T-cell (primary cell): ENCODE data around the gene C5orf15. TPM values are rescaled to one million over a fixed set of nuclear protein-coding genes. Genes with fewer than 3 reads are reported as not detected.
"Not testable (repeated sequence)": the region's sequence is repeated elsewhere in the genome, so short reads cannot be mapped to it uniquely, and the experiment has no call there.

Source experiments
- ATAC-seq, 4 experiments: fragments of 200-7000 bp in 3 of 4; fragments of 150-1000 bp in 1 of 4; cut with Tn5 transposase; replicated peaks in 1 of 4; 1 replicate in 3 of 4; 2 replicates in 1 of 4; pipeline ENCODE4 v1.10.0; 2021; ENCODE audit warnings: moderate library complexity in 3 of 4, mild to moderate bottlenecking in 2 of 4, moderate number of reproducible peaks in 1 of 4
- CTCF ChIA-PET, 2 donors: fragments of 300-600 bp; sonication (Branson Sonifier 250); formaldehyde crosslinking; loops; one replicate each; lab custom pipeline; 2022; ENCODE audit warnings: antibody characterized with exemption in 2 of 2; lab: Charles Lee
- POLR2A ChIA-PET, 2 donors: fragments of 300-600 bp; sonication (Branson Sonifier 250); formaldehyde crosslinking; loops; one replicate each; lab custom pipeline; 2022; ENCODE audit warnings: antibody characterized with exemption in 2 of 2; lab: Charles Lee
- DNase-seq, 35 experiments: peaks; one replicate each; pipeline versions ENCODE4 v3.0.0 to v3.0.0-alpha.2; 2013 to 2023
- H3K27ac ChIP-seq: one replicate; pipeline ENCODE4 v1.5.1; 2013; ENCODE audit warnings: low read length
- H3K27me3 ChIP-seq, 2 experiments: replicated peaks in 1 of 2; 1 replicate in 1 of 2; 2 replicates in 1 of 2; pipeline versions ENCODE4 v1.6.1 to v1.7.0; 2013; ENCODE audit warnings: low read length in 1 of 2, mixed read lengths in 1 of 2; ENCODE audit not compliant: control insufficient read depth in 2 of 2, insufficient read depth in 2 of 2; ENCODE audit errors: extremely low read depth in 1 of 2
- H3K36me3 ChIP-seq, 2 donors: 1 replicate in 1 of 2; 2 replicates in 1 of 2; pipeline versions ENCODE4 v1.6.1 to v1.7.0; 2013; ENCODE audit warnings: low read length in 1 of 2; ENCODE audit not compliant: control insufficient read depth in 2 of 2, insufficient read depth in 1 of 2; ENCODE audit errors: extremely low read depth in 1 of 2
- H3K4me1 ChIP-seq, 2 experiments: 1 replicate in 1 of 2; 2 replicates in 1 of 2; pipeline versions ENCODE4 v1.6.1 to v1.7.0; 2013; ENCODE audit warnings: low read length in 2 of 2, mixed read lengths in 1 of 2; ENCODE audit not compliant: insufficient read depth in 2 of 2, control insufficient read depth in 1 of 2; ENCODE audit errors: extremely low read depth in 1 of 2
- H3K4me3 ChIP-seq, 2 donors: 1 replicate in 1 of 2; 2 replicates in 1 of 2; pipeline versions ENCODE4 v1.5.1 to v1.7.0; 2013; ENCODE audit warnings: mild to moderate bottlenecking in 2 of 2, low read length in 1 of 2, moderate library complexity in 1 of 2; ENCODE audit not compliant: control insufficient read depth in 1 of 2; ENCODE audit errors: extremely low read depth in 1 of 2
- H3K9me3 ChIP-seq: 2 replicates; pipeline ENCODE4 v1.7.0; 2013
- H3K27ac Mint-ChIP-seq, 2 donors: one replicate each; pipeline ENCODE4 v1.8.0; 2020 to 2021; ENCODE audit warnings: mild to moderate bottlenecking in 2 of 2, mixed read lengths in 2 of 2
- H3K27me3 Mint-ChIP-seq, 2 donors: one replicate each; pipeline ENCODE4 v1.8.0; 2021 to 2022; ENCODE audit warnings: mixed read lengths in 2 of 2
- H3K36me3 Mint-ChIP-seq: one replicate; pipeline ENCODE4 v1.8.0; 2021; ENCODE audit warnings: mixed read lengths
- H3K4me1 Mint-ChIP-seq, 3 donors: one replicate each; pipeline ENCODE4 v1.8.0; 2020 to 2022; ENCODE audit warnings: mixed read lengths in 3 of 3, mild to moderate bottlenecking in 1 of 3
- H3K4me3 Mint-ChIP-seq, 3 donors: one replicate each; pipeline ENCODE4 v1.8.0; 2020 to 2022; ENCODE audit warnings: mild to moderate bottlenecking in 3 of 3, mixed read lengths in 3 of 3, moderate library complexity in 3 of 3
- H3K9me3 Mint-ChIP-seq, 3 donors: one replicate each; pipeline ENCODE4 v1.8.0; 2020 to 2022; ENCODE audit warnings: mixed read lengths in 3 of 3
- WGBS: methylation state at CpG from one replicate; pipeline ENCODE4 v1.1.5; 2013; ENCODE audit warnings: missing lambda C conversion rate; ENCODE audit not compliant: insufficient coverage; 5-methylcytosine and 5-hydroxymethylcytosine counted together
- total RNA-seq, 35 experiments: library from RNA in 6 of 35; stranded (reverse) in 6 of 35; fragments of 120-200 nt in 1 of 35; gene quantifications; one replicate each; pipeline versions ENCODE4 v1.2.1 to v1.2.4 and lab custom pipeline; 2013 to 2026

The C5orf15 gene
- total RNA-seq, 5 donors from 2014 or later (not counting 1 experiment from before 2014, with no cell fraction given) = 12.6 to 14.7 (median 14.5) TPM

DNA sequence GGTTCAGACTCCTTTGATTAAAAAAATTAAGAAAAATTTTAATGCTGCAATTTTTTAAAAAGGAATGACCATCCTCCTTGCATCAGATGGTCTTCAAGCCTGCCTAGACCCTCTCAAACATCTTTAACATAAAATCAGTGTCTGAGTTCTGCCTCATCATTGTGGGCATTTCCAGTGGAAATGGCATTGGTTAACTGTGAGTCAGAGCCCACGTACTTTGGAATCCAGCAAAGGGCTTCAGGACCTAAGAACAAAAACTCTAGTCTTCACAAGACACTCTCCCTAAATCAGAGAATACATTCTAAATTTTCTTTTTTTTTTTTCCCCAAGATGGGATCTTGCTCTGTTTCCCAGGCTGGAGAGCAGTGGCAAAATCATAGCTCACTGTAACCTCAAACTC lies 9.4 kb upstream of the C5orf15 start:
- Mint-ChIP-seq H3K4me3 (no peak overlapping the region), H3K27me3 (no peaks in the 10 kb centered on the region), H3K4me1 (peaks cover 0 to 6% (median 5%) of the 10 kb centered on the region in 3 donors), H3K9me3 (no peaks in the 10 kb centered on the region), H3K27ac (no peak overlapping the region), H3K36me3 (peaks cover 27% of the 10 kb centered on the region)
- no peak overlapping the region for H3K27ac ChIP-seq
- no peaks in the 10 kb centered on the region for H3K4me1 ChIP-seq
- peaks cover 4 to 58% of the 10 kb centered on the region in 2 donors for H3K36me3 ChIP-seq
- POLR2A ChIA-PET = interaction anchor here in 1 of 2 donors (0.6 kb wide), 1 partner anchor 557 kb away, joined by 4 read pairs; no protein-coding TSS in a partner anchor
- H3K4me3 ChIP-seq = no peak overlapping the region
- CTCF ChIA-PET = interaction anchor here (0.7 to 1.5 kb wide), 4 partner anchors 8 to 29 kb away, joined by 3 to 8 read pairs (median 4); no protein-coding TSS in a partner anchor
- WGBS = 86% methylated on average over 1 of the region's 1 CpG
- H3K9me3 ChIP-seq = no peaks in the 10 kb centered on the region
- ATAC-seq (no peak), DNase-seq (no peak)
- H3K27me3 ChIP-seq = no peaks in the 10 kb centered on the region

DNA sequence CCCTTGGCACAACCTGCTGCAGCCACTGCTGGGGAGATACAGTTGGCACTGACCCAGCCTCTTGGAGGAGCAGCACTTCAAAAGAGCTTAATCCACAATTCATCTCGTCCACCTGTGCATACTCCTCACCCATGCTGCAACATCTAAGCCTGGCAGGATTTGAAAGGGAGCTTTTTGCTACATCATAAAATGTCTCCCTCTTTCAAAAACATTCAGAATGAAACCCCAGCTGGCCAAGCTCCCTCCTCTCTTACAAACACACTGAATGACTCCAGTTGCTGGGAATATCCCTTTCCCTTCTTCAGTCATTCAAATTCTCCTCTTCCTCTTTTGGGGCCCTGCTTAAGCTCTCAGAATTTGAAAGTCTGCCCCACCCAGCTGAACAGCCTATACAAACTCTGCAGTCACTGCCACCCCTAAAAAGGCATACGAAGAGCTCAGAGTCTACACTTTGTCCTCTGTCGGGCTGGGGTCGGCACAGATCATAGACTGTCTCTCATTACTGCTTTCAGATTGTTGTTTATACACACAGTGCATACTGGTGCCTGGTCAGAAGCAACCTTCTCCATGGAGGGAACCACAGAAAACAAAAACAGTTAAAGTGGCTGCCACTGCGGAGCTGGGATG lies 8.8 kb upstream of the C5orf15 start:
- H3K4me3 ChIP-seq = no peak overlapping the region
- no peaks in the 10 kb centered on the region for H3K27me3 ChIP-seq
- ATAC-seq = no peak
- no peak overlapping the region for H3K27ac ChIP-seq
- H3K4me1 Mint-ChIP-seq = peaks cover 0 to 6% (median 5%) of the 10 kb centered on the region in 3 donors
- H3K36me3 ChIP-seq = peaks cover 4 to 60% of the 10 kb centered on the region in 2 donors
- no peak for DNase-seq
- H3K36me3 Mint-ChIP-seq = peaks cover 29% of the 10 kb centered on the region
- ChIA-PET CTCF (interaction anchor here (0.7 to 1.1 kb wide), 3 partner anchors 28 to 1016 kb away, joined by 3 read pairs; no protein-coding TSS in a partner anchor), POLR2A (no interaction called here)
- 74% methylated on average over 5 of the region's 5 CpGs for WGBS
- H3K4me3 Mint-ChIP-seq = no peak overlapping the region
- no peaks in the 10 kb centered on the region for H3K9me3 ChIP-seq
- H3K9me3 Mint-ChIP-seq = no peaks in the 10 kb centered on the region
- no peaks in the 10 kb centered on the region for H3K27me3 Mint-ChIP-seq
- no peaks in the 10 kb centered on the region for H3K4me1 ChIP-seq
- H3K27ac Mint-ChIP-seq = peak overlapping the region in 1 of 2 donors; percentile 34

DNA sequence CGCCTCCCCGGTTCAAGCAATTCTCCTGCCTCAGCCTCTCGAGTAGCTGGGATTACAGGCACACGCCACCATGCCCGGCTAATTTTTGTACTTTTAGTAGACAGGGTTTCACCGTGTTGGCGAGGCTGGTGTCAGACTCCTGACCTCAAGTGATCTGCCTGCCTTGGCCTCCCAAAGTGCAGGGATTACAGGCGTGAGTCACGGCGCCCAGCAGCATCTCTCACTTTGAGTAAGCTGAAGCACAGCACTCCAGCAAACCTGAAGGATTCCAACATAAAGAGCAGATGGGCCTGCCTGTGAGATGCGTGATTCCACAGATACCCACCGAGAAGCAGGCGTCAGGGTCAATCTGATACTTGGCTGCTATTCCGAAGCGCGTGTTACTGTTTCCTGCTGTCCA lies 7.1 kb upstream of the C5orf15 start:
- CTCF ChIA-PET, H3K27ac ChIP-seq, H3K4me3 ChIP-seq, ATAC-seq, H3K9me3 ChIP-seq, H3K27me3 Mint-ChIP-seq, H3K4me3 Mint-ChIP-seq, H3K4me1 ChIP-seq, H3K27me3 ChIP-seq, H3K4me1 Mint-ChIP-seq, DNase-seq, H3K27ac Mint-ChIP-seq, H3K9me3 Mint-ChIP-seq: not testable (repeated sequence)
- H3K36me3 ChIP-seq = peaks cover 4 to 47% of the 10 kb centered on the region in 2 donors
- H3K36me3 Mint-ChIP-seq = peaks cover 32% of the 10 kb centered on the region
- WGBS = 86% methylated on average over 14 of the region's 16 CpGs
- POLR2A ChIA-PET = interaction anchor here (0.7 kb wide), 2 partner anchors 25 to 786 kb away, joined by 4 to 5 read pairs; no protein-coding TSS in a partner anchor

DNA sequence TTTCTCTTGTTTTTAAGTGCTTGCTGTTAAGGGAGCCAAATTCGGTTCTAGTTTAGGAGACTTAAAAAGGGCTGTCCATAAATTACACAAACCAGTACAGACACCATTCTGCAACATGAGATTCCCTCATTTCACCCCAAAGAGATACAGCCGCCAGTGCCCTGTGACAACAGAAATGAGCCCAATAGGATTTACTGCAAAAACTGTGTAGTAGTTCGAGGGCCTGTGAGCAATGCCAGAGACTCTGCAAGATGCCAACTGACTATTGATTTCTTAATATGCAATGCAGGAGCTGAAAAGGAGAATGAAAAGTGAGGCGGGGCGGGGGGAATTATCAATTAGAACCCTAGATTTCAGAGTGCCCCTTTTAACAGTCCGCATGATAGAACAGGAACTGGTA lies 5.7 kb upstream of the C5orf15 start:
- 100% methylated on average over 3 of the region's 6 CpGs for WGBS
- H3K9me3 ChIP-seq = no peaks in the 10 kb centered on the region
- peaks cover 28% of the 10 kb centered on the region for H3K36me3 Mint-ChIP-seq
- H3K9me3 Mint-ChIP-seq = no peaks in the 10 kb centered on the region
- H3K27me3 ChIP-seq = no peaks in the 10 kb centered on the region
- H3K27me3 Mint-ChIP-seq = no peaks in the 10 kb centered on the region
- ChIA-PET CTCF (no interaction called here), POLR2A (no interaction called here)
- H3K4me1 ChIP-seq = peaks cover 2 to 8% of the 10 kb centered on the region in 2 experiments
- H3K27ac Mint-ChIP-seq = no peak overlapping the region
- H3K4me1 Mint-ChIP-seq = peaks cover 10% of the 10 kb centered on the region in 3 donors
- ATAC-seq (no peak), DNase-seq (no peak)
- H3K27ac ChIP-seq = no peak overlapping the region
- H3K4me3 Mint-ChIP-seq = no peak overlapping the region
- H3K36me3 ChIP-seq = peaks cover 4 to 44% of the 10 kb centered on the region in 2 donors
- H3K4me3 ChIP-seq = no peak overlapping the region

DNA sequence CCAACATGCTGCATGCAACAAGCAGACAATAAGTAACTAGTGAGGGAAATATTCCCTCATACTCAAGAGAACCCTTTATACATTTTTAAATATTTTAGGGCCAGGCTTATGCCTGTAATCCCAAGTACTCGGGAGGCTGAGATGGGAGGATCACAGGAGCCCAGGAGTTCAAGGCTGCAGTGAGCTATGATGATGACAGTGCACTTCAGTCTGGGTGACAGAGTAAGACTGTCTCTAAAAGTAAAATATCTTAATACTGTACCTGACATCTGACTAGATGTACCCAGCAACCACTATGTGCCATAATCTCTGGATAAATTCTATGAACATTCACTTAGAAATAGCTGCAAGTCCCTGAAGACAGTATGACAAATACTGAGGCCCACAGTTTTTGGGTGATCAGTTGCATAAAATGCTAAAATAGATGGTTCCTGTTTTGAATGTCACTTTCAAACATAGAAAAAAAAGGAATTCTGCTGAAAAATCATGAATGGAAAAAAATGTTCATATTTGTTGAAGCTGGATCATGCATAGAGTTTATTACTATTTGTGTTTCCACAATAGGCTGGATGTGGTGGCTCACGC lies 2.0 kb upstream of the C5orf15 start:
- peaks cover 22% of the 10 kb centered on the region for H3K36me3 Mint-ChIP-seq
- H3K4me1 ChIP-seq = peaks cover 9 to 18% of the 10 kb centered on the region in 2 experiments
- peak overlapping the region; percentile 93 to 100 (median 98) for H3K4me3 Mint-ChIP-seq
- DNase-seq (no peak), ATAC-seq (no peak)
- H3K27me3 ChIP-seq = no peaks in the 10 kb centered on the region
- no peak overlapping the region for H3K27ac ChIP-seq
- POLR2A ChIA-PET = interaction anchor here in 1 of 2 donors (0.7 to 1.1 kb wide), 3 partner anchors 8 to 35 kb away, joined by 3 to 4 read pairs (median 4); partner anchors contain the start of gene VDAC1
- H3K9me3 Mint-ChIP-seq = no peaks in the 10 kb centered on the region
- H3K9me3 ChIP-seq = no peaks in the 10 kb centered on the region
- H3K4me1 Mint-ChIP-seq = peaks cover 32 to 38% (median 37%) of the 10 kb centered on the region in 3 donors
- H3K36me3 ChIP-seq = peaks cover 0 to 26% of the 10 kb centered on the region in 2 donors
- peak overlapping the region; percentile 78 to 95 for H3K27ac Mint-ChIP-seq
- H3K4me3 ChIP-seq = no peak overlapping the region
- CTCF ChIA-PET = no interaction called here
- H3K27me3 Mint-ChIP-seq = no peaks in the 10 kb centered on the region
- WGBS = no CpG with 5 or more reads among the region's 2 CpGs

DNA sequence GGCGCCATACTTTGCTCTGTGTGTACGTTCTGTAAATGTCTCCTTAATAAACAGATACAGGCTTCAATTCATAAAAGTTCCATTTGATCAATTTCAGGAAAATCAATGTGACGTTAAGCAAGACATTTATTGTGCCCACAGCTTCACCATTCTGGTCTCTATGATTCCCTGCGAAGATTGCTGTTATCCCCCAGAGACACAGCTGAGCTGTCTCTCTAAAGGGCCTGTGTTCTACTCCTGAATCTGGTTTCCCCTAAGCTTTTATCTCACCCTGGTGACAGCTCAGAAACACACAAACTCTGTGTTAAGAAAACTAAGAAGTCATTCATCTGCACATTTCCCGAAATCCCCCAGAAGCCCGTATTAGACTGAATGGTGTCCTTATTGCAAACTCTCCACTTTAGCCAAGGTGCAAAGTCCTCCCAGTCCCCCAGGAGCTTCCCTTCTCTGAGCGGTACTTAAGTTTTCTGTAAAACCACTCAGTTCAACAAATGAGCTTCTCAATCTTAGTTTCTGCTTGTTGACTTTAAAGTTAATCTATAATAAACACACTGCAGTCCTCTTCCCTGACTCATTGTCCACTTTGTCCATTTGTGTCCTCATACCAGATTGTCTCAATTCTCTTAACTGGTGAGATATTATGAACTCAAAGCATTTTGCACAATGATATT lies 1.4 kb upstream of the C5orf15 start:
- peaks cover 9 to 18% of the 10 kb centered on the region in 2 experiments for H3K4me1 ChIP-seq
- H3K27me3 Mint-ChIP-seq = no peaks in the 10 kb centered on the region
- H3K9me3 ChIP-seq = no peaks in the 10 kb centered on the region
- H3K36me3 ChIP-seq = peaks cover 0 to 21% of the 10 kb centered on the region in 2 donors
- ATAC-seq = no peak
- WGBS = 81% methylated on average over 6 of the region's 7 CpGs
- ChIA-PET POLR2A (interaction anchor here in 1 of 2 donors (0.6 to 1.5 kb wide), 6 partner anchors 9 to 536 kb away, joined by 3 to 7 read pairs (median 3); partner anchors contain the start of gene VDAC1), CTCF (interaction anchor here in 1 of 2 donors (0.6 to 0.9 kb wide), 4 partner anchors 9 to 210 kb away, joined by 3 to 8 read pairs (median 4); no protein-coding TSS in a partner anchor)
- no peaks in the 10 kb centered on the region for H3K27me3 ChIP-seq
- no peak overlapping the region for H3K4me3 ChIP-seq
- H3K36me3 Mint-ChIP-seq = peaks cover 26% of the 10 kb centered on the region
- peak overlapping the region; percentile 78 to 95 for H3K27ac Mint-ChIP-seq
- no peaks in the 10 kb centered on the region for H3K9me3 Mint-ChIP-seq
- peaks cover 38 to 45% (median 42%) of the 10 kb centered on the region in 3 donors for H3K4me1 Mint-ChIP-seq
- no peak for DNase-seq
- H3K4me3 Mint-ChIP-seq = peak overlapping the region; percentile 93 to 100 (median 98)
- H3K27ac ChIP-seq = peak overlapping the region; percentile 92
